ENCODE data around the gene BCKDK.
"Not testable (repeated sequence)": the region's sequence is repeated elsewhere in the genome, so short reads cannot be mapped to it uniquely, and the experiment has no call there.

BCKDK gene

GRCh38 chr16:31100876-31101641 is 7.1 kb upstream of the BCKDK start:
- not testable (repeated sequence) for DNase-seq

GRCh38 chr16:31105677-31106213 is 2.4 kb upstream of the BCKDK start:
- peak; percentile 73 for DNase-seq

- DNase-seq, result no peak
Observed at GRCh38 chr16:31106509-31107464, 1.4 kb upstream of the BCKDK start.

GRCh38 chr16:31107465-31107867 is 720 bp upstream of the BCKDK start:
- DNase-seq, result peak; percentile 9

- no peak for DNase-seq
Observed at GRCh38 chr16:31108794-31109558, 790 bp downstream of the BCKDK start.

GRCh38 chr16:31109622-31110021 is 1.4 kb downstream of the BCKDK start:
- DNase-seq, result no peak

GRCh38 chr16:31110106-31111034 is 2.2 kb downstream of the BCKDK start:
- DNase-seq, result no peak

GRCh38 chr16:31111881-31112466 is 3.8 kb downstream of the BCKDK start:
- DNase-seq, result no peak

- DNase-seq, result no peak
Observed at GRCh38 chr16:31112711-31113110, 4.5 kb downstream of the BCKDK start.

- peak; percentile 91 for DNase-seq
Observed at GRCh38 chr16:31113121-31114120, 5.2 kb downstream of the BCKDK start.

- DNase-seq, result no peak
Observed at GRCh38 chr16:31114468-31114867, 6.3 kb downstream of the BCKDK start.

GRCh38 chr16:31117384-31118222 is 9.4 kb downstream of the BCKDK start, which contains the start of gene KAT8:
KAT8 (plus strand) TSS chr16:31117664; CDS start chr16:31117682, 18 bp downstream.
- peak; percentile 99 for DNase-seq

GRCh38 chr16:31118223-31119155 is 10.3 kb downstream of the BCKDK start:
- DNase-seq, result peak; percentile 94

GRCh38 chr16:31120129-31120528 is 11.9 kb downstream of the BCKDK start:
- no peak for DNase-seq

GRCh38 chr16:31125844-31126243 is 17.7 kb downstream of the BCKDK start:
- DNase-seq, result no peak

- no peak for DNase-seq
Observed at GRCh38 chr16:31127182-31127581, 19.0 kb downstream of the BCKDK start.

GRCh38 chr16:31128711-31129567 is 20.8 kb downstream of the BCKDK start:
- DNase-seq, result peak; percentile 93

Measured in inflammatory macrophage treated with lipopolysaccharide for 4 hours (primary cell).